A549 (cell line): ENCODE results near the gene ANK3.

Source experiments
- TF ChIP-seq, protein P1 (sequence below): fragments of 150-350 bp; IDR thresholded peaks from 2 replicates; pipeline ENCODE4 v1.6.1; 2014; ENCODE audit warnings: low read depth, mild to moderate bottlenecking, low read length
- TF ChIP-seq, protein P2 (sequence below): fragments of >200 bp; sonication (Bioruptor Twin); formaldehyde crosslinking; IDR thresholded peaks from 3 replicates; pipeline ENCODE4 v1.5.1; 2016

DNA sequence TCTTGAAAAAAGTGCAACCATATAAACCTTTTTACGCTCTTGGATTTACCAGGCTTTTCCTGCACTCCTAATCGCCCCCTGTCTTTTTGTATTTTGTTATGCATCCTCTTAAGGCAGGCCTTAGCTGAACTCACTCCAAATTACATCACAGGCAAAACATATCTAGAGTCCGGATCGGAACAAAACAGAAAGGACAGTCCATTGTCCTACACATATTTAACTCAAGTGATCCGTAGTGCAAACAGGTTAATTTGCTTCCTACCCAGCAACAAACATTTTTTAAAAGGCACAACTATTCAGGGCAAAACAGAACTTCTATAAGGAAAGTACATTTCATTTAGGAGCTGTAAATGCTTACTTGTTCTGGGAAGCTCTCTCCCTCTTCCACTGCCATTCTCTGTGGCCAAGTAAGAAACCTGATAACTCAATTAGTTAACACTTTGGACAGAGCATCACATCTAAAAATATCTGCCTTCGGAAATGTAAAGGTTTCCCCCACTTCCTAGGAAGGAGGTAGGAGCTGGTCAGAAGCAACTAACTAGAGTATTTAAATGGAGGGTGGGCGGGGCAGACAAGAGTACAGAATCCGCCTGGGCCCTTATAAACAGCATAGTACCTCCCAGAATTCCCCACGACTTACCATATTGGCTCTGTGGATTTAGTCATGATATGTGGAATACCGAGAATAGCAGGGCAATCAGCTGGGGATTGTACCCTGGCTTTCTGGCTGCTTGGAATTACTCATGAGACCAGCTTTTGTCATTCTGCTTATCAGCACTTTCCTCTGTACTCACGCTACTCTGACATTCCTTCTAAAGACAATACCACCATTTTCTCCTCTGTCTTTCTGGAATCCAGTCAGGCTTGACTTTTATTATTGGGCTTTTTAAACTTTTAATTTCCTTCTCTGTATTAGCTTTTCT lies 89.5 kb downstream of the ANK3 start:
- TF ChIP-seq, protein P1, sequence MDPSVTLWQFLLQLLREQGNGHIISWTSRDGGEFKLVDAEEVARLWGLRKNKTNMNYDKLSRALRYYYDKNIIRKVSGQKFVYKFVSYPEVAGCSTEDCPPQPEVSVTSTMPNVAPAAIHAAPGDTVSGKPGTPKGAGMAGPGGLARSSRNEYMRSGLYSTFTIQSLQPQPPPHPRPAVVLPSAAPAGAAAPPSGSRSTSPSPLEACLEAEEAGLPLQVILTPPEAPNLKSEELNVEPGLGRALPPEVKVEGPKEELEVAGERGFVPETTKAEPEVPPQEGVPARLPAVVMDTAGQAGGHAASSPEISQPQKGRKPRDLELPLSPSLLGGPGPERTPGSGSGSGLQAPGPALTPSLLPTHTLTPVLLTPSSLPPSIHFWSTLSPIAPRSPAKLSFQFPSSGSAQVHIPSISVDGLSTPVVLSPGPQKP: no peak
- TF ChIP-seq, protein P2, sequence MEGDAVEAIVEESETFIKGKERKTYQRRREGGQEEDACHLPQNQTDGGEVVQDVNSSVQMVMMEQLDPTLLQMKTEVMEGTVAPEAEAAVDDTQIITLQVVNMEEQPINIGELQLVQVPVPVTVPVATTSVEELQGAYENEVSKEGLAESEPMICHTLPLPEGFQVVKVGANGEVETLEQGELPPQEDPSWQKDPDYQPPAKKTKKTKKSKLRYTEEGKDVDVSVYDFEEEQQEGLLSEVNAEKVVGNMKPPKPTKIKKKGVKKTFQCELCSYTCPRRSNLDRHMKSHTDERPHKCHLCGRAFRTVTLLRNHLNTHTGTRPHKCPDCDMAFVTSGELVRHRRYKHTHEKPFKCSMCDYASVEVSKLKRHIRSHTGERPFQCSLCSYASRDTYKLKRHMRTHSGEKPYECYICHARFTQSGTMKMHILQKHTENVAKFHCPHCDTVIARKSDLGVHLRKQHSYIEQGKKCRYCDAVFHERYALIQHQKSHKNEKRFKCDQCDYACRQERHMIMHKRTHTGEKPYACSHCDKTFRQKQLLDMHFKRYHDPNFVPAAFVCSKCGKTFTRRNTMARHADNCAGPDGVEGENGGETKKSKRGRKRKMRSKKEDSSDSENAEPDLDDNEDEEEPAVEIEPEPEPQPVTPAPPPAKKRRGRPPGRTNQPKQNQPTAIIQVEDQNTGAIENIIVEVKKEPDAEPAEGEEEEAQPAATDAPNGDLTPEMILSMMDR: no peak
